H9 (cell line): ENCODE data around the gene SFXN2. TPM values are rescaled to one million over a fixed set of nuclear protein-coding genes. Genes with fewer than 3 reads are reported as not detected.

Source experiments
- DNase-seq: peaks from one replicate; pipeline ENCODE4 v3.0.0-alpha.2; 2017
- H2AFZ ChIP-seq: one replicate; pipeline ENCODE4 v1.6.1; 2013; ENCODE audit warnings: mild to moderate bottlenecking, low read length, control low read depth, moderate library complexity
- H2AK5ac ChIP-seq: 2 replicates; pipeline ENCODE4 v1.6.1; 2013; ENCODE audit warnings: low read length, control low read depth, mixed read lengths; ENCODE audit not compliant: insufficient read length
- H2BK120ac ChIP-seq: one replicate; pipeline ENCODE4 v1.6.1; 2013; ENCODE audit warnings: low read depth, mild to moderate bottlenecking, low read length, control low read depth, inconsistent platforms; ENCODE audit not compliant: poor library complexity, severe bottlenecking
- H2BK12ac ChIP-seq: 2 replicates; pipeline ENCODE4 v1.6.1; 2013; ENCODE audit warnings: low read length, control low read depth, mixed read lengths, low read depth; ENCODE audit not compliant: insufficient read length
- H2BK15ac ChIP-seq: 2 replicates; pipeline ENCODE4 v1.6.1; 2013; ENCODE audit warnings: low read depth, low read length, control low read depth
- H2BK20ac ChIP-seq: one replicate; pipeline ENCODE4 v1.6.1; 2013; ENCODE audit warnings: low read depth, mild to moderate bottlenecking, low read length, control low read depth, inconsistent platforms; ENCODE audit not compliant: poor library complexity, severe bottlenecking
- H2BK5ac ChIP-seq: 2 replicates; pipeline ENCODE4 v1.6.1; 2013; ENCODE audit warnings: low read length, control low read depth, mixed read lengths; ENCODE audit not compliant: insufficient read length
- H3K14ac ChIP-seq: 2 replicates; pipeline ENCODE4 v1.6.1; 2013; ENCODE audit warnings: low read length, control low read depth; ENCODE audit not compliant: insufficient read depth
- H3K18ac ChIP-seq: 2 replicates; pipeline ENCODE4 v1.6.1; 2013; ENCODE audit warnings: low read depth, mild to moderate bottlenecking, mixed read lengths, low read length, control low read depth; ENCODE audit not compliant: insufficient read length
- H3K23ac ChIP-seq: 2 replicates; pipeline ENCODE4 v1.6.1; 2013; ENCODE audit warnings: low read length, control low read depth, mixed read lengths, low read depth; ENCODE audit not compliant: insufficient read length
- H3K23me2 ChIP-seq: 2 replicates; pipeline ENCODE4 v1.6.1; 2013; ENCODE audit warnings: low read depth, mild to moderate bottlenecking, mixed read lengths, low read length, control low read depth; ENCODE audit not compliant: insufficient read length, poor library complexity, severe bottlenecking
- H3K27ac ChIP-seq: 2 replicates; pipeline ENCODE4 v1.5.1; 2013; ENCODE audit warnings: low read length, control low read depth, mixed read lengths, low read depth; ENCODE audit not compliant: insufficient read length
- H3K27me3 ChIP-seq: 2 replicates; pipeline ENCODE4 v1.6.1; 2013; ENCODE audit warnings: low read length, control low read depth, inconsistent platforms; ENCODE audit not compliant: insufficient read depth
- H3K4ac ChIP-seq: 2 replicates; pipeline ENCODE4 v1.6.1; 2013; ENCODE audit warnings: low read depth, mild to moderate bottlenecking, control low read depth, inconsistent platforms, low read length, moderate library complexity
- H3K4me1 ChIP-seq: 2 replicates; pipeline ENCODE4 v1.6.1; 2013; ENCODE audit warnings: low read length, control low read depth, inconsistent platforms; ENCODE audit not compliant: insufficient read depth
- H3K4me2 ChIP-seq: 2 replicates; pipeline ENCODE4 v1.6.1; 2013; ENCODE audit warnings: low read length, control low read depth, mixed read lengths; ENCODE audit not compliant: insufficient read length, insufficient read depth
- H3K56ac ChIP-seq: 2 replicates; pipeline ENCODE4 v1.6.1; 2013; ENCODE audit warnings: low read depth, mild to moderate bottlenecking, mixed read lengths, low read length, control low read depth; ENCODE audit not compliant: insufficient read length
- H3K79me1 ChIP-seq: 2 replicates; pipeline ENCODE4 v1.6.1; 2013; ENCODE audit warnings: low read depth, mild to moderate bottlenecking, moderate library complexity, low read length, control low read depth, inconsistent platforms; ENCODE audit not compliant: insufficient read depth, poor library complexity, severe bottlenecking
- H3K79me2 ChIP-seq: 2 replicates; pipeline ENCODE4 v1.6.1; 2013; ENCODE audit warnings: low read length, control low read depth, inconsistent platforms; ENCODE audit not compliant: insufficient read depth
- H3K9ac ChIP-seq: 2 replicates; pipeline ENCODE4 v1.6.1; 2013; ENCODE audit warnings: low read length, control low read depth, mixed read lengths; ENCODE audit not compliant: insufficient read length; ENCODE audit errors: extremely low read depth
- H3K9me3 ChIP-seq: one replicate; pipeline ENCODE4 v1.6.1; 2013; ENCODE audit warnings: low read depth, low read length, inconsistent platforms; ENCODE audit not compliant: control insufficient read depth
- H3T11ph ChIP-seq: one replicate; pipeline ENCODE4 v1.6.1; 2013; ENCODE audit warnings: mild to moderate bottlenecking, low read length, control low read depth, inconsistent platforms
- H4K20me1 ChIP-seq: one replicate; pipeline ENCODE4 v1.6.1; 2013; ENCODE audit not compliant: control insufficient read depth, insufficient read length, insufficient read depth
- H4K5ac ChIP-seq: 2 replicates; pipeline ENCODE4 v1.6.1; 2013; ENCODE audit warnings: low read depth, mild to moderate bottlenecking, mixed read lengths, low read length, control low read depth; ENCODE audit not compliant: insufficient read length
- H4K8ac ChIP-seq: replicated peaks from 2 replicates; pipeline ENCODE4 v1.6.1; 2013; ENCODE audit warnings: low read length, control low read depth, mixed read lengths, low read depth; ENCODE audit not compliant: insufficient read length
- H4K91ac ChIP-seq: 2 replicates; pipeline ENCODE4 v1.6.1; 2013; ENCODE audit warnings: low read depth, mild to moderate bottlenecking, moderate library complexity, mixed read lengths, low read length, control low read depth; ENCODE audit not compliant: insufficient read length
- H3K27ac Mint-ChIP-seq, 3 experiments: 2 replicates in 2 of 3; 3 replicates in 1 of 3; pipeline ENCODE4 v1.8.0; 2020 to 2021; ENCODE audit warnings: mixed read lengths in 3 of 3, mild to moderate bottlenecking in 1 of 3, moderate library complexity in 1 of 3
- H3K27me3 Mint-ChIP-seq: 2 replicates; pipeline ENCODE4 v1.8.0; 2021; ENCODE audit warnings: low read depth, mild to moderate bottlenecking, moderate library complexity, mixed read lengths
- H3K36me3 Mint-ChIP-seq, 3 experiments: 2 replicates in 2 of 3; 3 replicates in 1 of 3; pipeline ENCODE4 v1.8.0; 2020 to 2021; ENCODE audit warnings: low read depth in 3 of 3, mixed read lengths in 3 of 3; ENCODE audit not compliant: insufficient read depth in 1 of 3
- H3K4me1 Mint-ChIP-seq, 2 experiments: 2 replicates each; pipeline ENCODE4 v1.8.0; 2020; ENCODE audit warnings: mixed read lengths in 2 of 2
- H3K4me3 Mint-ChIP-seq, 2 experiments: 2 replicates in 1 of 2; 3 replicates in 1 of 2; pipeline ENCODE4 v1.8.0; 2020 to 2021; ENCODE audit warnings: mild to moderate bottlenecking in 2 of 2, mixed read lengths in 2 of 2, moderate library complexity in 1 of 2
- H3K9me3 Mint-ChIP-seq, 2 experiments: 2 replicates in 1 of 2; 3 replicates in 1 of 2; pipeline ENCODE4 v1.8.0; 2020; ENCODE audit warnings: mild to moderate bottlenecking in 2 of 2, mixed read lengths in 2 of 2, moderate library complexity in 1 of 2
- CTCF ChIP-seq: fragments of 200-600 bp; sonication (generic); conservative IDR thresholded peaks from 3 replicates; pipeline ENCODE4 v1.8.0; 2021; ENCODE audit warnings: antibody characterized with exemption, mild to moderate bottlenecking
- WGBS: extraction: QIAGEN DNeasy Blood & Tissue Kit; methylation state at CpG from one replicate; pipeline ENCODE4 v1.1.7; 2013; ENCODE audit warnings: missing lambda C conversion rate, low lambda C conversion rate, mixed read lengths; ENCODE audit not compliant: insufficient read length; ENCODE audit errors: extremely low coverage; 5-methylcytosine and 5-hydroxymethylcytosine counted together
- total RNA-seq: library from RNA; stranded (reverse); gene quantifications from 2 replicates; pipeline ENCODE4 v1.2.1, GENCODE V29; 2021

Gene SFXN2
- total RNA-seq, 1 experiment from 2014 or later = 34.7 TPM

- H3K4me1 ChIP-seq = peaks cover 3% of the 10 kb centered on the region; the same call in 1 of the 2 replicates
- no peak overlapping the region for H2BK20ac ChIP-seq
- Mint-ChIP-seq H3K36me3 (peaks cover 1 to 6% (median 4%) of the 10 kb centered on the region in 3 experiments; a peak in 4 of 7 replicates), H3K9me3 (peaks cover 5% of the 10 kb centered on the region in 2 experiments; a peak in 4 of 5 replicates), H3K27me3 (no peaks in the 10 kb centered on the region), H3K4me3 (no peak overlapping the region), H3K27ac (peak overlapping the region in 1 of 3 experiments; percentile 49; a peak in 1 of 7 replicates), H3K4me1 (peaks cover 14 to 20% of the 10 kb centered on the region in 2 experiments)
- H3K9me3 ChIP-seq = no peaks in the 10 kb centered on the region
- H3K18ac ChIP-seq = no peak overlapping the region
- no peak overlapping the region for H3K4me2 ChIP-seq
- TF ChIP-seq CTCF = no peak
- no peaks in the 10 kb centered on the region for H3K79me1 ChIP-seq
- no peaks in the 10 kb centered on the region for H3K23me2 ChIP-seq
- no peak overlapping the region for H2BK15ac ChIP-seq
- H3K23ac ChIP-seq = no peak overlapping the region
- no peak overlapping the region for H2BK120ac ChIP-seq
- no peak overlapping the region for H3K9ac ChIP-seq
- H4K91ac ChIP-seq = no peak overlapping the region
- H2BK12ac ChIP-seq = no peak overlapping the region
- no peak overlapping the region for H4K8ac ChIP-seq
- H4K5ac ChIP-seq = no peak overlapping the region
- H2AK5ac ChIP-seq = no peak overlapping the region
- no peak overlapping the region for H3K14ac ChIP-seq
- WGBS = no CpG with 5 or more reads among the region's 2 CpGs
- no peaks in the 10 kb centered on the region for H3K79me2 ChIP-seq
- H3K56ac ChIP-seq = no peak overlapping the region
- no peaks in the 10 kb centered on the region for H4K20me1 ChIP-seq
- no peak overlapping the region for H2AFZ ChIP-seq
- no peak overlapping the region for H3K27ac ChIP-seq
- H3T11ph ChIP-seq = no peak overlapping the region
- no peak overlapping the region for H2BK5ac ChIP-seq
- no peak overlapping the region for H3K4ac ChIP-seq
- DNase-seq = no peak
- H3K27me3 ChIP-seq = no peaks in the 10 kb centered on the region
Observed at GRCh38 chr10:102785818-102786217, 71.4 kb downstream of the SFXN2 start.
